Uterus (tissue), 4 donors: ENCODE measurements around the gene CHST15. TPM values are rescaled to one million over a fixed set of nuclear protein-coding genes. Genes with fewer than 3 reads are reported as not detected.

Source experiments
- DNase-seq, 2 donors: peaks; one replicate each; pipeline ENCODE4 v3.0.0-alpha.2; 2019 to 2020
- H3K27ac ChIP-seq, 2 donors: fragments of 200-600 bp; sonication (generic); 1 replicate in 1 of 2; 2 replicates in 1 of 2; pipeline ENCODE4 v1.5.1; 2016 to 2018
- H3K27me3 ChIP-seq, 2 donors: fragments of 200-600 bp; sonication (generic); one replicate each; pipeline ENCODE4 v1.5.1; 2018 to 2019; ENCODE audit warnings: control low read depth in 1 of 2
- H3K36me3 ChIP-seq, 2 donors: fragments of 200-600 bp; sonication (generic); one replicate each; pipeline ENCODE4 v1.5.1; 2019; ENCODE audit warnings: control low read depth in 1 of 2
- H3K4me1 ChIP-seq, 2 donors: fragments of 200-600 bp; sonication (generic); one replicate each; pipeline ENCODE4 v1.5.1; 2018 to 2019; ENCODE audit warnings: control low read depth in 1 of 2
- H3K4me3 ChIP-seq, 2 donors: fragments of 200-600 bp; sonication (generic); 1 replicate in 1 of 2; 2 replicates in 1 of 2; pipeline ENCODE4 v1.5.1; 2018 to 2019; ENCODE audit warnings: mild to moderate bottlenecking in 1 of 2
- H3K9me3 ChIP-seq, 2 donors: fragments of 200-600 bp; sonication (generic); one replicate each; pipeline ENCODE4 v1.5.1; 2019; ENCODE audit warnings: control low read depth in 1 of 2
- POLR2A ChIP-seq, 2 donors: fragments of 450-650 bp; IDR thresholded peaks; one replicate each; pipeline ENCODE4 v1.6.1; 2016; ENCODE audit warnings: antibody characterized with exemption in 2 of 2, mild to moderate bottlenecking in 1 of 2, moderate library complexity in 1 of 2
- intact Hi-C: fragments of 100-400 bp; cut with DNase I; formaldehyde crosslinking; loops from one replicate; pipeline ENCODE4 v1.15.1; 2023; ENCODE audit warnings: low total_unique reads
- total RNA-seq, 4 donors: library from RNA; depleted of rRNA in 3 of 4; stranded (reverse); fragments of >200 nt in 3 of 4; gene quantifications; one replicate each; pipeline versions ENCODE4 v1.1.0 to v1.2.4, GENCODE V29; 2014 to 2023
- TF ChIP-seq, protein P1 (sequence below), 4 experiments: fragments of 200-600 bp in 2 of 4; fragments of 450-650 bp in 2 of 4; sonication (generic) in 2 of 4; IDR thresholded peaks; one replicate each; pipeline ENCODE4 v1.5.1; 2016 to 2019; ENCODE audit warnings: antibody characterized with exemption in 4 of 4, mild to moderate bottlenecking in 2 of 4, moderate library complexity in 1 of 4
- donor health status: DM: yes; HTN: yes; CAD: no.

CHST15 gene
- total RNA-seq, 4 donors from 2014 or later: 9.7 to 28.5 (median 17.8) TPM

DNA sequence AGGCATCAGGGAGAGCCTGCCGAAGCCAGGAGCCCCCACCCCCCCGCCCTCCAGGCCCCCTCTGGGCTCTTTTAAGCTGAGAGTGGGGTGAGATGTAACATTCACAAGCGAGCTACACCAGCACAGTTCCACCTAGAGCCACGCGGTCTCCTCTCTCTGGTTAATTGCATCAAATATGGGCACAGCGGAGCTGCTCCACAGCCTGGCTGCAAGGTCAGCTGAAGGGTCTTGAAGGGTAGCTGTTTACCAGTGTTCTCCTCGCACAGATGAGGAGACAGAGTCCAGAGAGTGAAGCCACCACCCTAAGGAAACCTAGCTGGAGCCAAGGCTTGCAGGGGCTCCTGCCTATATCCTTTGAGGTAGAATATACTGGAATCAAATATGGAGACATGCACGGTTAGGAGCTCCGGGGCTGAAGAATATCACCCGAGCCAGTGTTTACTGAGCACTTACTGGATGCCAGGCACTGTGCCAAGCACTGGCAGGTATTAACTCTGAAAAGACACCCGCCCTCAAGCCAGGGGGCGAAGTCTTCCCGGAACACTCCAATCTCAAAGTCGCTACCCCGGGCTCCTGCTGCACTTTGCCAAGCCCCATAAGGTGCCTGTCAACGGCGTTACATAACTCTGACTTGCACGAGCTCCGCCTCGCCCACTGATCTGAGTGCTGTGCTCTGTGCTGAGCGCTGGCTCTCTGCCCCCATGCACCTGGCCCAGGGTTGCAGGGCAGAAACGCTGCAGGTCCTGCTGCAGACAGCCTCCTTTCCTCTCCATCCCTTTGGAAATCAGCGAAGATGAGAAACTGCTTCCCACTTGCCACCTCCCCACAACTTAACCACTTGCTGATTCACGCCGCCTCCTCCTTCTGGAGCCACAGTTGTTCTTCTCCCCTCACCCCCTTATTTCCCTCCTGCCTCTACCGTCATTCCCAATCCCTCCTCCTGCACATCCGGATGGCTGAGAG is 5.4 kb downstream of the CHST15 start:
- no peak for DNase-seq
- Histone ChIP-seq H3K4me1 (no peaks in the 10 kb centered on the region), H3K36me3 (no peaks in the 10 kb centered on the region), H3K27me3 (no peaks in the 10 kb centered on the region), H3K4me3 (no peak overlapping the region), H3K27ac (no peak overlapping the region), H3K9me3 (no peaks in the 10 kb centered on the region)
- intact Hi-C loops: no loop called here
- no peak for TF ChIP-seq POLR2A (IDR thresholded peaks at IDR 0.05)
- TF ChIP-seq, protein P1, sequence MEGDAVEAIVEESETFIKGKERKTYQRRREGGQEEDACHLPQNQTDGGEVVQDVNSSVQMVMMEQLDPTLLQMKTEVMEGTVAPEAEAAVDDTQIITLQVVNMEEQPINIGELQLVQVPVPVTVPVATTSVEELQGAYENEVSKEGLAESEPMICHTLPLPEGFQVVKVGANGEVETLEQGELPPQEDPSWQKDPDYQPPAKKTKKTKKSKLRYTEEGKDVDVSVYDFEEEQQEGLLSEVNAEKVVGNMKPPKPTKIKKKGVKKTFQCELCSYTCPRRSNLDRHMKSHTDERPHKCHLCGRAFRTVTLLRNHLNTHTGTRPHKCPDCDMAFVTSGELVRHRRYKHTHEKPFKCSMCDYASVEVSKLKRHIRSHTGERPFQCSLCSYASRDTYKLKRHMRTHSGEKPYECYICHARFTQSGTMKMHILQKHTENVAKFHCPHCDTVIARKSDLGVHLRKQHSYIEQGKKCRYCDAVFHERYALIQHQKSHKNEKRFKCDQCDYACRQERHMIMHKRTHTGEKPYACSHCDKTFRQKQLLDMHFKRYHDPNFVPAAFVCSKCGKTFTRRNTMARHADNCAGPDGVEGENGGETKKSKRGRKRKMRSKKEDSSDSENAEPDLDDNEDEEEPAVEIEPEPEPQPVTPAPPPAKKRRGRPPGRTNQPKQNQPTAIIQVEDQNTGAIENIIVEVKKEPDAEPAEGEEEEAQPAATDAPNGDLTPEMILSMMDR (IDR thresholded peaks at IDR 0.05): no peak

DNA sequence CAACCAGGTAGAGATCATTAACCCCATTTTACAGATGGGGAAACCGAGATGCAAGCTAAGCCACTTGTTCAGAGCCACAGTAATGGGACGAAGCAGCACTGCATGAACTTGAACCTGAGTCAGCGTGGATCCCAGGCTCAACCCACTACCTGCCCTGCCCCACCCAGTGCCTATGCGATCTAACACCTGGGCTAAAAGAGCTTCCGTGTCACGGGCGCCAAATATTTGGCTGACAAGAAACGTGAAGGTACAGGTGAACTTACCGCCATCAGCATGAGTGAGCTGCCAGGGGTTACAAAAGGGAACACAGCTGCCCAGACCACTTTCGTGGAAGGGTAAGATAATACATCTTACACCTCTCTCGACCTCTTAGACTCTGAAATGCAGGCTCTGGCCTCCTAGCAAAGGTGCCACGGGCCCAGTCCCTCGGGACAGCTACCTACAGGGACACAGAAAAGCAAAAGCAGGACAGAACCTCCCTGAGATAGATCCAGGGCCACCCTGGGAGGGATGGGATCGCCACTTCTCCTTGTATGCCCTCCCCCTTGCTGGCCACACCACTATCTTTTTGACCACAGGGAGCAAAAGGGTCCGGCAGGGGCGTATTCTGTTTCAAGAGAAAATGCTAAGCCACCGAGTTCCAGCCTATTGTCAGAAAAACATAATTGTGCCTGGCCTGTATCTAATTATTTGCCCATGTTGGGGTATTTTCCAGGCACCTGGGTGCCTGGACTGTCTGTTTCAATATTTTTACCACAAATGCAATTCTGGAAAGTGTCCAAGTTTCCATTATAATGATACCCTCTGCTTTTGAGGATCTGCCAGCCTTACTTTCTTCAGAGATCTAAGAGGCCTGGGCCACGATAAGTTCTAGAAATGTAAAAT is 6.4 kb downstream of the CHST15 start:
- H3K4me1 ChIP-seq: no peaks in the 10 kb centered on the region
- DNase-seq: no peak
- no peak for TF ChIP-seq POLR2A (IDR thresholded peaks at IDR 0.05)
- TF ChIP-seq, protein P1 (IDR thresholded peaks at IDR 0.05): no peak

DNA sequence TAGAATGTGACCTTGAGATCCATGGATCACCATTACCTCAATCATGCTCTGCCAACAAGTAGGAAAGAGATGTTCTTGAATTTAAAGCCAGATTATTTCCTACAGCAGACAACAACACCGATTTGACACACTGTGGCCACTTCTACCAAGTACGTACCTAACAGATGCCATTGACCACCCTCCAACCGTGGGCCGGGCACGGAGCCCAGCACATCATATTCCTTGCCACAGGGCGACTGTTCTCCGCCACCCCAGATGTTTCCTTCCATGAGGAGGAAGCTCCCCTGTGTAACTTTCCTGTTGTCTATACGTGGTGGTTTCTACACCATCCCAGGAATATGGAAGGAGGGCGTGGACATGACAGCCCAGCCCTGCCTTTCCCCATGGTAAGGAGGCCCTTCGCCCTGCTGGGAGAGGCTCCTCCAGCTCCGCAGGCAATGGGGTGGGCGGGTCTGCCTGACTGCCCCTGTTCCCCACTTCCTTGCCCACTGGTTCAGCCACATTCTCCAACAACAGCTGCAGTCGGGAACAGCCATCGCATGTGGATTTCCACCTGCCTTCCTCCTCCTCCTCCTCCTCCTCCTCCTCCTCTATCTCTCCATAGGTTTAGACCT is 7.2 kb downstream of the CHST15 start:
- intact Hi-C loops: no loop called here
- no peak for DNase-seq
- TF ChIP-seq, protein P1 (IDR thresholded peaks at IDR 0.05): no peak
- no peak for TF ChIP-seq POLR2A (IDR thresholded peaks at IDR 0.05)
- H3K36me3 ChIP-seq: no peaks in the 10 kb centered on the region
- H3K4me1 ChIP-seq: no peaks in the 10 kb centered on the region
- no peak overlapping the region for H3K27ac ChIP-seq
- no peak overlapping the region for H3K4me3 ChIP-seq
- H3K27me3 ChIP-seq: no peaks in the 10 kb centered on the region
- no peaks in the 10 kb centered on the region for H3K9me3 ChIP-seq

More for the DNA sequence above, 6.4 kb downstream of the CHST15 start:
- no peak overlapping the region for H3K27ac ChIP-seq
- H3K4me3 ChIP-seq: no peak overlapping the region
- H3K9me3 ChIP-seq: no peaks in the 10 kb centered on the region
- intact Hi-C loops: no loop called here
- no peaks in the 10 kb centered on the region for H3K27me3 ChIP-seq
- no peaks in the 10 kb centered on the region for H3K36me3 ChIP-seq

DNA sequence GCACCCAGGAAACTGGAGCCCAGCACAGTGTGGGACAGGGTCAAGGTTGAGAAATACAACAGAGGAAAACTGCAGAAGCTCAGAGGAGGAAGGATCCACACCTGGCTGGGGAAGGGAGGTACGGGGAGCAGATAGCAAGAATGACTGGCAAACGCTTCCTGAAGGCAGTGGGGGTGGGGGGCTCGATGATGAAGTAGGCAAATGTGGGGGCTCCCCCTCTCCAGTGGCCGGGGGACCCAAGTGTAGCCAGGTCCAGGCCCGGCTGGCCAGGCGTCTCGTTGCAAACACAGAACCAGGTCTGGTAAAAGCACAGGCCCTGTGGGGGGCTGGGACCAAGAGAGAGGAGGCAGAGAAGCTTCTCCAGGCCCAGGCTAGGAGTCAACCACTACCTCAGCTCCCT is 7.7 kb downstream of the CHST15 start:
- DNase-seq: no peak

More for the DNA sequence above, 7.7 kb downstream of the CHST15 start:
- no peak for TF ChIP-seq POLR2A (IDR thresholded peaks at IDR 0.05)
- TF ChIP-seq, protein P1 (IDR thresholded peaks at IDR 0.05): no peak
- Histone ChIP-seq H3K36me3 (no peaks in the 10 kb centered on the region), H3K27me3 (no peaks in the 10 kb centered on the region), H3K9me3 (no peaks in the 10 kb centered on the region), H3K27ac (no peak overlapping the region), H3K4me1 (no peaks in the 10 kb centered on the region), H3K4me3 (no peak overlapping the region)
- intact Hi-C loops: no loop called here
